Panc1 (cell line): Measurements from ENCODE around the gene PTPN9. TPM values are rescaled to one million over a fixed set of nuclear protein-coding genes. Genes with fewer than 3 reads are reported as not detected.
A peak's percentile ranks its signal among the peaks of the same experiment; 100 is the strongest.

Experiments
- ATAC-seq: fragments of 200-7000 bp; cut with Tn5 transposase; 2 replicates; pipeline ENCODE4 v1.9.1; 2020; ENCODE audit warnings: mild to moderate bottlenecking, moderate library complexity
- BruUV-seq: library from RNA; stranded (reverse); fragments of 400-500 nt; replicated peaks from 2 replicates; lab custom pipeline; 2021; lab: Mats Ljungman, UMichigan
- CTCF ChIA-PET: fragments of 300-600 bp; sonication (Branson Sonifier 250); formaldehyde crosslinking; loops from one replicate; lab custom pipeline; 2022; ENCODE audit warnings: antibody characterized with exemption; lab: Charles Lee
- POLR2A ChIA-PET: fragments of 300-600 bp; sonication (Branson Sonifier 250); formaldehyde crosslinking; loops from one replicate; lab custom pipeline; 2022; ENCODE audit warnings: antibody characterized with exemption; lab: Charles Lee
- DNase-seq: peaks from one replicate; pipeline ENCODE4 v3.0.0-alpha.2; 2010; ENCODE audit warnings: low read depth, low spot score
- H3K27ac ChIP-seq: 2 replicates; pipeline ENCODE4 v1.5.1; 2011; ENCODE audit warnings: mild to moderate bottlenecking, low read length, inconsistent platforms
- H3K27me3 ChIP-seq: fragments of 200-500 bp; sonication (Bioruptor generic); 2 replicates; pipeline ENCODE4 v1.6.0; 2014; ENCODE audit warnings: low read length, inconsistent platforms; ENCODE audit not compliant: control insufficient read depth, insufficient read depth
- H3K36me3 ChIP-seq: fragments of 200-500 bp; sonication (Bioruptor generic); 2 replicates; pipeline ENCODE4 v1.5.1; 2014; ENCODE audit warnings: inconsistent platforms, mild to moderate bottlenecking, low read length, moderate library complexity; ENCODE audit not compliant: control insufficient read depth, insufficient read depth
- H3K4me1 ChIP-seq: 2 replicates; pipeline ENCODE4 v1.5.1; 2011; ENCODE audit warnings: inconsistent platforms, mild to moderate bottlenecking, low read length, moderate library complexity; ENCODE audit not compliant: control insufficient read depth, insufficient read depth
- H3K4me3 ChIP-seq, 2 experiments: 2 replicates each; pipeline ENCODE4 v1.5.1; 2011 to 2012; ENCODE audit warnings: low read depth in 2 of 2, low read length in 2 of 2, mild to moderate bottlenecking in 2 of 2, inconsistent platforms in 1 of 2, moderate library complexity in 1 of 2
- H3K9me3 ChIP-seq: fragments of 200-500 bp; sonication (Bioruptor generic); 2 replicates; pipeline ENCODE4 v1.5.1; 2014; ENCODE audit warnings: low read depth, mild to moderate bottlenecking, inconsistent platforms, low read length, moderate library complexity; ENCODE audit not compliant: control insufficient read depth, insufficient read depth
- POLR2AphosphoS5 ChIP-seq: IDR thresholded peaks from 2 replicates; pipeline ENCODE4 v1.6.1; 2012; ENCODE audit warnings: mild to moderate bottlenecking, low read depth, low read length, moderate library complexity
- SIN3A ChIP-seq: IDR thresholded peaks from 2 replicates; pipeline ENCODE4 v1.6.1; 2012; ENCODE audit warnings: low read depth, mild to moderate bottlenecking, low read length, moderate library complexity, borderline replicate concordance; ENCODE audit not compliant: insufficient read depth
- TCF7L2 ChIP-seq: IDR thresholded peaks from 2 replicates; pipeline ENCODE4 v1.6.1; 2011; ENCODE audit warnings: mild to moderate bottlenecking, low read depth, low read length, inconsistent platforms
- in situ Hi-C: cut with HindIII; loops from 2 replicates; pipeline ENCODE4 v1.10.0; 2016; ENCODE audit warnings: low sequenced_read_pairs, low pct_unique_long_range_greater_than_20kb
- intact Hi-C: fragments of 100-400 bp; cut with micrococcal nuclease; formaldehyde crosslinking; loops from one replicate; pipeline ENCODE4 v1.10.0; 2022; ENCODE audit not compliant: unreplicated experiment
- total RNA-seq: library from RNA; stranded (reverse); gene quantifications from one replicate; pipeline ENCODE4 v1.2.1, GENCODE V29; 2021; ENCODE audit not compliant: unreplicated experiment
- TF ChIP-seq, protein P1 (sequence below), 2 experiments: IDR thresholded peaks; 2 replicates each; pipeline ENCODE4 v1.6.1; 2011 to 2012; ENCODE audit warnings: low read depth in 2 of 2, control low read depth in 1 of 2, low read length in 1 of 2, mild to moderate bottlenecking in 1 of 2, moderate library complexity in 1 of 2; ENCODE audit not compliant: insufficient read depth in 1 of 2
- TF ChIP-seq, protein P2 (sequence below): fragments of 450-650 bp; IDR thresholded peaks from 2 replicates; pipeline ENCODE4 v1.5.1; 2017; ENCODE audit warnings: mild to moderate bottlenecking

PTPN9 gene
- total RNA-seq, 1 experiment from 2014 or later, result 38.4 TPM

DNA sequence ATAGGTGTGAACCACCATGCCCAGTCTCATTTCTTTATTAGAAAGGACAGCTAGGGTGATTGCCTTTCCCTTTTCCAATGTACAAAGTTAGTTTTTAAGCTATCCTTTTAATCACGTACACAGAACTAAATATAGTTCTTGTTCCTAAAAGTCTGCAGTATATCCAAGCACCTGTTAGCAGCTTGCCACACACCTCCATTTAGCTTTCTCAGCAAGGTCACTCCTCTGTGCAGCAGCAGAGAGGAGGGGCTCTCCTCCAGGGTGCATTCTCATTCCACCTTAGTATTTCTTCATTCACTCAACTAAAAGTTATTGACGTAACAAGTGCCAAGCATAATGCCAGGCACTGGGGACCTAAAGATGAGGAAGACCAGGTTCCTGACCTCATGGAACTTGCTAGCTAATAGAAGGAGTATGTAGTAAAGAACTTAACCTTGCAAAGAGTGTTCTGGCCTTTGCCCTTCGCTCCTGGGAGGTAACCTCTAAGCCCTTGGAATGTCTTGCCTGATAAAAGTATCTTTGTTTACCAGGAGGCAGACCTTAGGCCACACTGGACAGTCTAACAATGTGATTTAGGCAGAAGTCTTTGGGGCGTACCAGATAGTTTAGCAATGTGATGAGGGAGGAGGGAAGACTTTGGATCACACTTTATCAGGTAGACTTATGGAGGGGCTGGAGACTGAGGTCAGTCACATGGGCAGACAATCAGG lies 12.7 kb upstream of the PTPN9 start:
- ChIA-PET POLR2A (no interaction called here), CTCF (no interaction called here)
- ATAC-seq (peak; percentile 48), DNase-seq (no peak)
- no TSS peak for BruUV-seq
- Histone ChIP-seq H3K4me1 (no peaks in the 10 kb centered on the region), H3K9me3 (no peaks in the 10 kb centered on the region), H3K27me3 (no peaks in the 10 kb centered on the region), H3K36me3 (peaks cover under 1% of the 10 kb centered on the region; the same call in 1 of the 2 replicates), H3K4me3 (no peak overlapping the region), H3K27ac (no peak overlapping the region)
- in situ Hi-C loops (no loop called here), intact Hi-C loops (no loop called here)
- no peak for TF ChIP-seq SIN3A

DNA sequence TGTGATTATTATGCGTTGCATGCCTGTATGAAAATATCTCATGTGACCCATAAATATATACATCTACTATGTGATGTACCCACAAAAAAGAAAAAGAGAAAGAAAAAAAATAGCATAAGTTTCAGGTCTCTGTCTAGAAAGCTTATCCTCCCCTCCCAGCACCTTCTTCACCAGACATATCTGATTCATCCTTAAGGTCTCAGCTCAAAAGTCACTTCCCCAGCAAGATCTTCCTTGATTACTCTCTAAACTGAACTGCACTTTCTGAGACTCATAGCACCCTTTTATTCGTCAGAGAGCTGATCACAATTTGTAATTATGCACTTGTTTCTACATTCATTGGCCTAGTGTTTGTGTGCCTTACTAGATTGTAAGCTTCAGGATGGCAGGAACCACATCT lies 11.1 kb upstream of the PTPN9 start:
- ChIA-PET CTCF (no interaction called here), POLR2A (no interaction called here)

More for the DNA sequence above, 11.1 kb upstream of the PTPN9 start:
- intact Hi-C loops, result no loop called here
- BruUV-seq, result TSS peak; percentile 45
- ATAC-seq, result no peak
- no peak overlapping the region for H3K27ac ChIP-seq
- no peak overlapping the region for H3K4me3 ChIP-seq
- no peaks in the 10 kb centered on the region for H3K9me3 ChIP-seq
- no peaks in the 10 kb centered on the region for H3K4me1 ChIP-seq
- in situ Hi-C loops, result no loop called here
- no peak for DNase-seq
- H3K36me3 ChIP-seq, result no peaks in the 10 kb centered on the region
- H3K27me3 ChIP-seq, result no peaks in the 10 kb centered on the region
- TF ChIP-seq, protein P1, sequence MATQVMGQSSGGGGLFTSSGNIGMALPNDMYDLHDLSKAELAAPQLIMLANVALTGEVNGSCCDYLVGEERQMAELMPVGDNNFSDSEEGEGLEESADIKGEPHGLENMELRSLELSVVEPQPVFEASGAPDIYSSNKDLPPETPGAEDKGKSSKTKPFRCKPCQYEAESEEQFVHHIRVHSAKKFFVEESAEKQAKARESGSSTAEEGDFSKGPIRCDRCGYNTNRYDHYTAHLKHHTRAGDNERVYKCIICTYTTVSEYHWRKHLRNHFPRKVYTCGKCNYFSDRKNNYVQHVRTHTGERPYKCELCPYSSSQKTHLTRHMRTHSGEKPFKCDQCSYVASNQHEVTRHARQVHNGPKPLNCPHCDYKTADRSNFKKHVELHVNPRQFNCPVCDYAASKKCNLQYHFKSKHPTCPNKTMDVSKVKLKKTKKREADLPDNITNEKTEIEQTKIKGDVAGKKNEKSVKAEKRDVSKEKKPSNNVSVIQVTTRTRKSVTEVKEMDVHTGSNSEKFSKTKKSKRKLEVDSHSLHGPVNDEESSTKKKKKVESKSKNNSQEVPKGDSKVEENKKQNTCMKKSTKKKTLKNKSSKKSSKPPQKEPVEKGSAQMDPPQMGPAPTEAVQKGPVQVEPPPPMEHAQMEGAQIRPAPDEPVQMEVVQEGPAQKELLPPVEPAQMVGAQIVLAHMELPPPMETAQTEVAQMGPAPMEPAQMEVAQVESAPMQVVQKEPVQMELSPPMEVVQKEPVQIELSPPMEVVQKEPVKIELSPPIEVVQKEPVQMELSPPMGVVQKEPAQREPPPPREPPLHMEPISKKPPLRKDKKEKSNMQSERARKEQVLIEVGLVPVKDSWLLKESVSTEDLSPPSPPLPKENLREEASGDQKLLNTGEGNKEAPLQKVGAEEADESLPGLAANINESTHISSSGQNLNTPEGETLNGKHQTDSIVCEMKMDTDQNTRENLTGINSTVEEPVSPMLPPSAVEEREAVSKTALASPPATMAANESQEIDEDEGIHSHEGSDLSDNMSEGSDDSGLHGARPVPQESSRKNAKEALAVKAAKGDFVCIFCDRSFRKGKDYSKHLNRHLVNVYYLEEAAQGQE (IDR thresholded peaks at IDR 0.05; ENCODE audit: insufficient read depth in 1 of 2, low read depth in 2 of 2, low read length in 1 of 2), result no peak
- TF ChIP-seq, protein P2, sequence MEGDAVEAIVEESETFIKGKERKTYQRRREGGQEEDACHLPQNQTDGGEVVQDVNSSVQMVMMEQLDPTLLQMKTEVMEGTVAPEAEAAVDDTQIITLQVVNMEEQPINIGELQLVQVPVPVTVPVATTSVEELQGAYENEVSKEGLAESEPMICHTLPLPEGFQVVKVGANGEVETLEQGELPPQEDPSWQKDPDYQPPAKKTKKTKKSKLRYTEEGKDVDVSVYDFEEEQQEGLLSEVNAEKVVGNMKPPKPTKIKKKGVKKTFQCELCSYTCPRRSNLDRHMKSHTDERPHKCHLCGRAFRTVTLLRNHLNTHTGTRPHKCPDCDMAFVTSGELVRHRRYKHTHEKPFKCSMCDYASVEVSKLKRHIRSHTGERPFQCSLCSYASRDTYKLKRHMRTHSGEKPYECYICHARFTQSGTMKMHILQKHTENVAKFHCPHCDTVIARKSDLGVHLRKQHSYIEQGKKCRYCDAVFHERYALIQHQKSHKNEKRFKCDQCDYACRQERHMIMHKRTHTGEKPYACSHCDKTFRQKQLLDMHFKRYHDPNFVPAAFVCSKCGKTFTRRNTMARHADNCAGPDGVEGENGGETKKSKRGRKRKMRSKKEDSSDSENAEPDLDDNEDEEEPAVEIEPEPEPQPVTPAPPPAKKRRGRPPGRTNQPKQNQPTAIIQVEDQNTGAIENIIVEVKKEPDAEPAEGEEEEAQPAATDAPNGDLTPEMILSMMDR, result no peak
- TF ChIP-seq TCF7L2 (no peak), POLR2AphosphoS5 (no peak), SIN3A (no peak)
